T-helper 17 cell (primary cell): ENCODE data around the gene GBP3. TPM values are rescaled to one million over a fixed set of nuclear protein-coding genes. Genes with fewer than 3 reads are reported as not detected.
"Not testable (repeated sequence)": the region's sequence is repeated elsewhere in the genome, so short reads cannot be mapped to it uniquely, and the experiment has no call there.

Experiments
- ATAC-seq: fragments of 150-1000 bp; cut with Tn5 transposase; 2 replicates; pipeline ENCODE4 v1.10.0; 2021; ENCODE audit warnings: mild to moderate bottlenecking, moderate library complexity
- DNase-seq, 3 donors: peaks; one replicate each; pipeline versions ENCODE4 v3.0.0 to v3.0.0-alpha.2; 2020 to 2021
- H3K9me3 ChIP-seq: one replicate; pipeline ENCODE4 v1.7.0; 2013; ENCODE audit warnings: low read length, mild to moderate bottlenecking; ENCODE audit not compliant: control insufficient read depth, poor library complexity, severe bottlenecking
- H3K27ac Mint-ChIP-seq: one replicate; pipeline ENCODE4 v1.8.0; 2022; ENCODE audit warnings: mild to moderate bottlenecking, moderate library complexity, mixed read lengths
- H3K27me3 Mint-ChIP-seq: one replicate; pipeline ENCODE4 v1.8.0; 2022; ENCODE audit warnings: mixed read lengths
- H3K36me3 Mint-ChIP-seq: one replicate; pipeline ENCODE4 v1.8.0; 2022; ENCODE audit warnings: low read depth, mixed read lengths
- H3K4me1 Mint-ChIP-seq: one replicate; pipeline ENCODE4 v1.8.0; 2022; ENCODE audit warnings: mild to moderate bottlenecking, mixed read lengths
- H3K4me3 Mint-ChIP-seq: one replicate; pipeline ENCODE4 v1.8.0; 2022; ENCODE audit warnings: mild to moderate bottlenecking, moderate library complexity, mixed read lengths
- total RNA-seq, 4 donors: library from RNA in 2 of 4; stranded (reverse) in 2 of 4; gene quantifications; one replicate each; pipeline ENCODE4 v1.2.3 and lab custom pipeline; 2022 to 2026

Gene GBP3, protein sequence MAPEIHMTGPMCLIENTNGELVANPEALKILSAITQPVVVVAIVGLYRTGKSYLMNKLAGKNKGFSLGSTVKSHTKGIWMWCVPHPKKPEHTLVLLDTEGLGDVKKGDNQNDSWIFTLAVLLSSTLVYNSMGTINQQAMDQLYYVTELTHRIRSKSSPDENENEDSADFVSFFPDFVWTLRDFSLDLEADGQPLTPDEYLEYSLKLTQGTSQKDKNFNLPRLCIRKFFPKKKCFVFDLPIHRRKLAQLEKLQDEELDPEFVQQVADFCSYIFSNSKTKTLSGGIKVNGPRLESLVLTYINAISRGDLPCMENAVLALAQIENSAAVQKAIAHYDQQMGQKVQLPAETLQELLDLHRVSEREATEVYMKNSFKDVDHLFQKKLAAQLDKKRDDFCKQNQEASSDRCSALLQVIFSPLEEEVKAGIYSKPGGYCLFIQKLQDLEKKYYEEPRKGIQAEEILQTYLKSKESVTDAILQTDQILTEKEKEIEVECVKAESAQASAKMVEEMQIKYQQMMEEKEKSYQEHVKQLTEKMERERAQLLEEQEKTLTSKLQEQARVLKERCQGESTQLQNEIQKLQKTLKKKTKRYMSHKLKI
- total RNA-seq (10 to 100 TPM; 18.3 to 21.9 TPM), total RNA-seq (lab: John Stamatoyannopoulos, UW) (51.9 to 95.0 reads per million in 2 donors)

DNA sequence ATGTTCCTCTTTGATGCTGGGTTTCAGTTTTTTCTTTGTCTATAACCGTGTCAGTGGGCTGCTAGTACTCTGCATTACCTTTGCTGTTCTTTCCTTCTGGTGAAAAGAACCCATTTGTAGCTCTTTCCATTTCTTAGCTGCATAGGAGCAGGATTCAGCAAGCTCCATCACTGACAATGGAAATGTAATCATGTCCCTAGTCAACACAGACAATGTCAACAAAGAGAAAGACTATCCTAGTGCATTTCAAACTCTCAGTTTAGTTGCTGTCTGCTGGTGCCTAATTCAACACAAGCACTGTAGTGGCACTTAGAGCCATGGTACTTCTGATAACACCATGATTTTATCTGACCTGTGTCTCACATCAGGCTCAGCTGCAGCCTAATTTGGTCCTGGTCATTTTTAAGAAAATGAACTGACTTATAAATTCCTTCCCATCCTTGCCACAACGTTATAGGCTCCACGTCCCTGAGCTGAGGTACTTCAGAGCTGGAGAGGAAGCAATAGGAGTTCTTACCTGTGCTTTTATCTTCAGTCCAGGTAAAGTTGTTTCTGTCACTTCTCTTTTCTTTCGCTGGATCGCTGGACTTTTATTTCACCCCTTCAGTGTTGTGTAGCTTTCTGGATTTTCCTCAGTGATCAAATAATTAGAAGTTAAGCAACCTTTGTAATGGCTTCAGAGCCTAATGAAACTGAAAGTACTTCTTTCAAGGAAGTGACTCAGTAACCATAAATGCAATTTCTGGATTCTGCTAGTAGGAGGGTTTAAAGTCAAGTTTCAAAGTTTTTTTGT lies at the start of gene GBP3:
Gene GBP3, minus strand, starts transcription at position 700 of the 793 bp plus-strand sequence. CDS start 2,145 bp downstream, outside the sequence.
- Mint-ChIP-seq H3K36me3 (peaks cover 6% of the 10 kb centered on the region), H3K4me3 (peak within 1 kb of the TSS; percentile 88), H3K27ac (peak within 1 kb of the TSS; percentile 93), H3K4me1 (peaks cover 33% of the 10 kb centered on the region), H3K27me3 (no peaks in the 10 kb centered on the region)
- ATAC-seq = peak; percentile 79
- H3K9me3 ChIP-seq = no peaks in the 10 kb centered on the region
- DNase-seq = no peak

DNA sequence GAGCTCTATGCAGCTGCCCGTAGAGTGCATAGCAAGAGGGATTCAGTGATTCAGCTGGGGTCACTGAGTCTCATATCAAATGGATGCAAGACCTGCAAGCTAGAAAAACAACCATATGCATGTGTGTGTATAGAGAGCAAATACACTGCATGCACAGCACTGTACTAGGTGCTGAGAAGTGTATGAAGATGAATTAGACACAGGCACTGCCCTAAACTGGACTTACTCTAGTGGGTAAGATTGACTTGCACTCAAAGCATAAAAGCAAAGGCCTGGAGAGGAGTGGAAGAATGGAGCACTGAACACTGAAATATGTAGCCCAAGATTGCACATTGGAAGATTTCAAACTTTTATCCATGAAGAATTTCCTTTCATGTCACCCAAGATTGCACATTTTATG lies 47.8 kb upstream of the GBP3 start:
- H3K27me3 Mint-ChIP-seq = no peaks in the 10 kb centered on the region
- H3K4me1 Mint-ChIP-seq = peaks cover 13% of the 10 kb centered on the region
- H3K4me3 Mint-ChIP-seq = peak overlapping the region; percentile 85
- DNase-seq (no peak), ATAC-seq (no peak)
- H3K9me3 ChIP-seq = no peaks in the 10 kb centered on the region
- H3K27ac Mint-ChIP-seq = peak overlapping the region; percentile 83
- peaks cover 3% of the 10 kb centered on the region for H3K36me3 Mint-ChIP-seq

DNA sequence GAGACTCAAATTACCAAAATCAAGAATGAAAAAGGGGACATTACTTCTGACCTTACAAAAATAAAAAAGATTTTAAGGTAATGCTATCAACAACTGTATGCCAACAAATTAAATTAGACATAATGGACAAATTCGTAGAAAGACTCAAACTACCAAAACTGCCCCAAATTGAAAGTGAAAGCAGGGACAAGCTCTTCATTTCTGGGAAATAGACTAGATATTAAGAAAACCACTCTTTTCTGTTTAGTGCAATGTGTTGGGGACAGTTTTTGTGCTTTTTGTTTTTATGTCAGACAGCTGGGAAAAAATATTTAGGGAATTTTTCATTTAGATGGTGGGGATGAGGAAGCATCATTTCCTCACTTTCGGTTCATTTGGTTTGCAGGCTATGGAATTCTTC lies 47.3 kb upstream of the GBP3 start:
- H3K4me1 Mint-ChIP-seq = peaks cover 13% of the 10 kb centered on the region
- H3K36me3 Mint-ChIP-seq = peaks cover 3% of the 10 kb centered on the region
- H3K4me3 Mint-ChIP-seq = peak overlapping the region; percentile 85
- DNase-seq (no peak), ATAC-seq (no peak)
- H3K9me3 ChIP-seq = no peaks in the 10 kb centered on the region
- no peaks in the 10 kb centered on the region for H3K27me3 Mint-ChIP-seq
- peak overlapping the region; percentile 83 for H3K27ac Mint-ChIP-seq

DNA sequence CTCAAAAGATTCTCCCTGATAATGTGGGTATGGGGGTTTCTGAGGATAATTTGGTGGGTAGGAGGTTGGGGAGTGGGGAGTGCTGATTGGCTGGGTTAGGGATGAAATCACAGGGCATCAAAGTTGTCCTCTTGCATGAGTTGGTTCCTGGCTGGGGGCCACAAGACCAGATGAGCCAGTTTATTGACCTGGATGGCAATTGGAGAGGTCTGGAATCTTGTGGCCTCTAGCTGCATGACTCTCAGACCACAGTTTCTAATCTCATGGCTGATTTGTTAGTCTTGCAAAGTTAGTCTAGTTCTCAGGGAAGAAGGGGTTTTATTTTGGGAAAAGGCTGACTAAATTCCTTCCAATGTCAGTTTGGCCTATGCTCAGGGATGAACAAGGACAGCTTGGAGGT lies 45.6 kb upstream of the GBP3 start:
- no peaks in the 10 kb centered on the region for H3K9me3 ChIP-seq
- Mint-ChIP-seq H3K27ac (peak overlapping the region; percentile 83), H3K36me3 (no peaks in the 10 kb centered on the region), H3K27me3 (no peaks in the 10 kb centered on the region), H3K4me1 (peaks cover 25% of the 10 kb centered on the region), H3K4me3 (no peak overlapping the region)
- DNase-seq (no peak), ATAC-seq (no peak)

DNA sequence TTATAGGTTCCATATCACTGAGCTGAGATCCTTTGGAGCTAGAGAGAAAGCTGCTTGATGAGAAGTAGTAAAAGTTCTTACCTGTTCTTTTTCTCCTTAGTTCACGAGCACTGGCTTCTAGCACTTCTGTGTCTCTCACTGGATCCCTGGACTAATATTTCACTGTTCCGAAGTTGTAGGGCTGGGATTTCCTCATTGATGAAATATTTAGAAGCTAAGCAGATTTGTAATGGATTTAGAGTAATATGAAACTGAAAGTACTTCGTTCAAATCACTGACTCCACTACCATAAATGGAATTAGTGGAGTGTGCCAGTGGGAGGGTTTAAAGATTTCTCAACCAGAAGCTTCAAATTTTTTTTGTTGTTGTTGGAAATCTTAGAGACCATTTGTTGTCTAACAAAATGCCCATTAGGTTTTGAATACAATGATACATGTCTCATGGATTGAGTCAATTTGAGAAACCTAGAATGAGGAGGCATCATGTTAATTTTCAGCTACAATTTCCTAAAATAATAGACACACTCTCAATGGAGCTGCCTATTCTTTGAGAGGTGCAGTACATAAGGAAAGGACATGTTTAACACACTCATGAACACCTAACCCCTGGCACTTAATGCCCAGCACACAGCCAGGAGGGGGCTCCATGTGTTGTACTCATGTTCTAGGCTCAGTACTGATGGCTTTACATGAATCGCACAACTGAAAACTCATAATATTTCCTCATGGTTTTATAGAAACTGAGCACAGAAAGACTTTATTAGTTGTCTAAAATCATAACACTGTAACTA lies 42.6 kb upstream of the GBP3 start, which contains the start of gene GBP1:
Gene GBP1, minus strand, starts transcription at position 130 of the 790 bp plus-strand sequence. CDS start 1,974 bp downstream, outside the sequence.
- H3K27ac Mint-ChIP-seq = peak within 1 kb of the TSS; percentile 97
- no peak for DNase-seq
- peak within 1 kb of the TSS; percentile 96 for H3K4me3 Mint-ChIP-seq
- no peaks in the 10 kb centered on the region for H3K9me3 ChIP-seq
- H3K36me3 Mint-ChIP-seq = no peaks in the 10 kb centered on the region
- peak; percentile 86 for ATAC-seq
- no peaks in the 10 kb centered on the region for H3K27me3 Mint-ChIP-seq
- H3K4me1 Mint-ChIP-seq = peaks cover 36% of the 10 kb centered on the region

DNA sequence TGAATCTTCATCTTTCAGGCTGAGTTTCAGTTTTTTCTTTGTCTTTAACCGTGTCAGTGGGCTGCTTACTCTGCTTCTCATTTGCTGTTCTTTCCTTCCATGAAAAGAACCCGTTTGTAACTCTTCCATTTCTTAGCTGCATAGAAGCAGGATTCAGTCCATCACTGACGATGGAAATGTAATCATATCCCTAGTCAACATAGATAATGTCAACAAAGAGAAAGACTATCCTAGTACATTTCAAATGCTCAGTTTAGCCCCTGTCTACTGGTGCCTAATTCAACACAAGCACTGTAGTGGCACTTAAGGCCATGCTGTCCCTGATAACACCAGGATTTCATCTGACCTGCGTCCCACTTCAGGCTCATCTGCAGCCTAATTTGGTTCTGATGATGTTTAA lies 42.0 kb upstream of the GBP3 start:
- H3K27me3 Mint-ChIP-seq = no peaks in the 10 kb centered on the region
- DNase-seq (no peak), ATAC-seq (peak; percentile 68)
- H3K4me3 Mint-ChIP-seq = peak overlapping the region; percentile 96
- no peaks in the 10 kb centered on the region for H3K36me3 Mint-ChIP-seq
- H3K4me1 Mint-ChIP-seq = peaks cover 35% of the 10 kb centered on the region
- peak overlapping the region; percentile 97 for H3K27ac Mint-ChIP-seq
- H3K9me3 ChIP-seq = no peaks in the 10 kb centered on the region

DNA sequence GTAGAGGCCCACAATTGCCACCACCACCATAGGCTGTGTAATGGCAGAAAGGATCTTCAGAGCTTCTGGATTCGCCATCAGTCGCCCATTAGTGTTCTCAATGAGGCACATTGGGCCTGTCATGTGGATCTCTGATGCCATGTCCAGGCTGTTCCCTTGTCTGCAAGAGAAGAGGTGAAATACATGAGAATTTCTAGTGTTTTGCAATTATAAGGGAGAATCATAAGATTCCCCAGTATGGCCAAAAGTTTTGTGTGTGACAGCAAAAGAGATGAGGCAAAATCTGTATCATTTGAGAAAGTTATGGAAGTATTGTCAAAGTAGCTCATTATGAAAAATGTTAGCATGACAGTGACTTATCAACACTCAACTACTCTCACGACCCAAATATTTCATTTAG lies 40.4 kb upstream of the GBP3 start:
- Mint-ChIP-seq H3K4me3 (peak overlapping the region; percentile 96), H3K36me3 (peaks cover 4% of the 10 kb centered on the region), H3K27ac (peak overlapping the region; percentile 11), H3K27me3 (no peaks in the 10 kb centered on the region), H3K4me1 (peaks cover 34% of the 10 kb centered on the region)
- ATAC-seq = no peak
- H3K9me3 ChIP-seq = no peaks in the 10 kb centered on the region
- DNase-seq = no peak

DNA sequence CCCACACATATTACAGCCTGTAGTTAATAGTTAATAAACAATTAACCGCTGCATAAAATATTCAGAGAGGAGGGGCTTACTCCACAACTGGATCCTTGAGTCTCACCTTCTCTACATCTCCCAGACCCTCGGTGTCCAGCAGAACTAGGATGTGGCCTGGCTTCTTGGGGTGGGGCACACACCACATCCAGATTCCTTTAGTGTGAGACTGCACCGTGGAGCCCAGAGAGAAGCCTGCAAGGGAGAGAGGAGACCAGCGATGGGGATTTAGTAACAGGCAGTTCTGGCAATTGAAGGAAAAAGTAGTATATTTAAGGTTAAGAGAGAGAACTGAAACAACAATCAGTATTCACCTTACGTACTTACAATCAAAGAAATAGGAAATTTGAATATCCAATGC lies 37.4 kb upstream of the GBP3 start:
- no peak for ATAC-seq
- no peak for DNase-seq
- peaks cover 32% of the 10 kb centered on the region for H3K4me1 Mint-ChIP-seq
- peak overlapping the region; percentile 53 for H3K27ac Mint-ChIP-seq
- H3K27me3 Mint-ChIP-seq = no peaks in the 10 kb centered on the region
- H3K9me3 ChIP-seq = no peaks in the 10 kb centered on the region
- H3K4me3 Mint-ChIP-seq = peak overlapping the region; percentile 3
- H3K36me3 Mint-ChIP-seq = peaks cover 6% of the 10 kb centered on the region

DNA sequence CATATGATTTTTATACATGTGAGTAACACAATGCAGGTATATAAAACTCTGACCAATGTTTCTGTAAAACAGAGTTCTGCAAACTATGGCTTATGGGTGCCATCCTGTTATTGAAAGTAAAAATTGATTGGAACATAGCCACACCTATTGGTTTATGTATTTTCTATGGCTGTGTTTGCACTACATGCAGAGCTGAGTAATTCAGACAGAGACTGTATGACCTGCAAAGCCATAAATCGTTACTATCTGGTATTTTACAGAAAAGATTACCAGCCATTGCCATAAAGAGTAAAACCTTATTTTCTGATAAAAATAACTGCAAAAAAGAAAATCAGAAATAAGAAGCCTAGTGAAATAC lies 29.3 kb upstream of the GBP3 start:
- ATAC-seq (no peak), DNase-seq (no peak)
- Mint-ChIP-seq H3K4me1 (peaks cover 4% of the 10 kb centered on the region), H3K36me3 (peaks cover 5% of the 10 kb centered on the region), H3K4me3 (no peak overlapping the region), H3K27ac (no peak overlapping the region), H3K27me3 (no peaks in the 10 kb centered on the region)
- no peaks in the 10 kb centered on the region for H3K9me3 ChIP-seq

DNA sequence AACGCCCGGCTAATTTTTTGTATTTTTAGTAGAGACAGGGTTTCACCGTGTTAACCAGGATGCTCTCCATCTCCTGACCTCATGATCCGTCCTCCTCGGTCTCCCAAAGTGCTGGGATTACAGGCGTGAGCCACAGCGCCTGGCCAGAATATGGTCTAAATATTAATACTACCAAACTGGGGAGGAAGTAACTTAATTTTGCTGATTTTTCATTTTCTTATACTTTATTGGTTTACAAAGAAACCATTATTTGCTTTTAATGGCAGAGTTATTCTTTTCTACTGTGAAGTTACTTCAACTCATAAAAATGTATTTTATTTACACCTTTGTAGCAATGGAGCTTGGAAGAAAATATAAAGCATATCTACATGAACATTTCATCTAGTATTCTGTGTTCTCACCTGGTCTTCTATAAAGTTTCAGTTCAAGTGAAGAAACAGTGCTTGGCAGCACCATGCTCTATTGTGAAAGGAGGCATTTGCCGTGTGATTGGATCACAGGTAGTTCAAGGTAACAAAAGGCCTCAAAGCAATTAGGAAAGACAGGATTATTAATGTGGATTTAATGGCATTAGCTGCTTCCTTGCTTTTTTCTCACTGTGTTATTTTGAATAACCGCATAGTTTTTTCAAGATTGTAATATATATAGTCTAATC lies 28.8 kb upstream of the GBP3 start:
- Mint-ChIP-seq H3K4me3 (no peak overlapping the region), H3K27ac (no peak overlapping the region), H3K4me1 (peaks cover 4% of the 10 kb centered on the region), H3K27me3 (no peaks in the 10 kb centered on the region), H3K36me3 (peaks cover 4% of the 10 kb centered on the region)
- no peaks in the 10 kb centered on the region for H3K9me3 ChIP-seq
- DNase-seq (no peak), ATAC-seq (no peak)

DNA sequence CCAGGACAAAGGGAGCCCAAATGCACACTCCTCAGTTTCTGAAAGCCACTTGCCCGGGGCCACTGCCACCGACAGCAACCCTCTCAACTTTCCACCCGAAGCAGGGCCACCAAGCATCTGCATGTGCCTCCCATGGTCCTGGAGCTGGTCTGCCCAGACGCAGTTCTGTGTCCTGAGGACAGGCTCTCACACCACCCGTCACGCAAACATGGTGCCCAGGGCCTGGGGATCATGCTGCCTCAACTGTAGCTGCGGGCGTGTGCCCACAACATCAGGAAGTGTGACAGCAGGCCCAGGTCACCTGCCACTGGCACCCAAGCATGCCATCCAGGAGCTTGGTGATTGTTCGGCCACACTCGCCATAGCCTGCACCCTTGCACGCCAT lies 28.0 kb upstream of the GBP3 start:
- no peaks in the 10 kb centered on the region for H3K27me3 Mint-ChIP-seq
- DNase-seq (no peak), ATAC-seq (no peak)
- peaks cover 4% of the 10 kb centered on the region for H3K4me1 Mint-ChIP-seq
- H3K27ac Mint-ChIP-seq = no peak overlapping the region
- no peaks in the 10 kb centered on the region for H3K9me3 ChIP-seq
- no peak overlapping the region for H3K4me3 Mint-ChIP-seq
- H3K36me3 Mint-ChIP-seq = peaks cover 2% of the 10 kb centered on the region

DNA sequence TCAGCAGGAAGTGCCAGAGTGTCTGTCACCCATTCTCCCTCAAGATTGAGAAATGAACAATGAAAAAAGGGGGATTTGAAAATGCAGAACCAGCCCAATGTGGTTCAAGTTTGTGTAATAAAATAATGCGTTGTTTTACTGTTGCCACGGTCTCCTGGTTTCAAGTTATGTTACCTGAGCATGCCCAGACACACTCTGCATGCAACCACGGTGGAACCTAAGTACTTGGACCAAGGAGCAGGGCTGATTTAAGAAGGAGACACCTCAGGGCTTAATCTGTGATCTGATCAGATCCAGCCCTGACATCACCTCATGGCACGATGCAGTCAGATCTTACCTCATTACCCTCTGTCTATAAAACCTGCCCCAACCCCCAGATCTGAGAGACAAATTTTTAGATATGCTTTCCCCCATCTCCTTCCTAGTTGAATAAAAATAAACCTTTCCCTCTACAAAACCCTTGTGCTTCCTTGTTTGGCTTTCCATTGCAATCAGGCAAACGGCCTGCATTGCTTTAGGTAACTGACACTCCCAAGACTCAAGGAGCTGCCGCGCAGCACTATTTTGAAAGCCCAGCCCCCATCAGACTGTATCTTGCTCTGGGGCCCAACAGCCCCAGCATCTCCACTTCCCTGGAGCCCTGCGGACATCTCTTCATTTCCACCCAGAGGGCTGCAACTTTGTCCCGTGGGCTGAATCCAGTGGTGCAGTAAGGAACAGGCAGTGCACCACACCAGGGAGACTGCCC lies 27.4 kb upstream of the GBP3 start:
- H3K36me3 Mint-ChIP-seq, H3K27me3 Mint-ChIP-seq, H3K27ac Mint-ChIP-seq, H3K4me1 Mint-ChIP-seq, H3K4me3 Mint-ChIP-seq, H3K9me3 ChIP-seq, DNase-seq, ATAC-seq: not testable (repeated sequence)
